SK-N-SH treated with all-trans-retinoic acid at 6 μM for 48 hours (cell line): ENCODE data around the gene CCDC146.

ENCODE experiments used
- ATAC-seq: fragments of 200-7000 bp; cut with Tn5 transposase; 3 replicates; pipeline ENCODE4 v1.9.1; 2020; ENCODE audit warnings: mild to moderate bottlenecking, moderate library complexity
- ARNTL ChIP-seq: fragments of 450-650 bp; formaldehyde crosslinking; IDR thresholded peaks from 2 replicates; pipeline ENCODE4 v1.5.0; 2020; ENCODE audit warnings: low read depth, mild to moderate bottlenecking, moderate library complexity, borderline replicate concordance
- CSDC2 ChIP-seq: fragments of 250-450 bp; sonication (Bioruptor Pico); IDR thresholded peaks from 2 replicates; pipeline ENCODE4 v1.5.0; 2020; ENCODE audit warnings: mild to moderate bottlenecking, moderate library complexity
- ESRRG ChIP-seq: fragments of 250-450 bp; sonication (Bioruptor Pico); IDR thresholded peaks from 2 replicates; pipeline ENCODE4 v1.6.1; 2021; ENCODE audit warnings: mild to moderate bottlenecking
- GLIS3 ChIP-seq: fragments of 250-450 bp; sonication (Bioruptor Pico); IDR thresholded peaks from 2 replicates; pipeline ENCODE4 v1.5.0; 2020; ENCODE audit warnings: mild to moderate bottlenecking, moderate library complexity
- ISL1 ChIP-seq: fragments of 250-450 bp; sonication (Bioruptor Pico); IDR thresholded peaks from 2 replicates; pipeline ENCODE4 v2.1.2; 2022; ENCODE audit warnings: mild to moderate bottlenecking, moderate library complexity
- OSR1 ChIP-seq: fragments of 250-450 bp; sonication (Bioruptor Pico); IDR thresholded peaks from 2 replicates; pipeline ENCODE4 v1.8.0; 2022; ENCODE audit warnings: moderate library complexity, mild to moderate bottlenecking, inconsistent platforms
- PPARA ChIP-seq: fragments of 250-450 bp; sonication (Bioruptor Pico); IDR thresholded peaks from 2 replicates; pipeline ENCODE4 v1.5.0; 2020; ENCODE audit warnings: mild to moderate bottlenecking, borderline replicate concordance
- RARB ChIP-seq: fragments of 250-450 bp; sonication (Bioruptor Pico); IDR thresholded peaks from 2 replicates; pipeline ENCODE4 v1.8.0; 2021; ENCODE audit warnings: mild to moderate bottlenecking, moderate library complexity
- SNAI2 ChIP-seq: fragments of 250-450 bp; sonication (Bioruptor Pico); IDR thresholded peaks from 2 replicates; pipeline ENCODE4 v1.5.0; 2020; ENCODE audit warnings: mild to moderate bottlenecking, moderate library complexity
- TCF4 ChIP-seq: fragments of 250-450 bp; sonication (Bioruptor Pico); IDR thresholded peaks from 2 replicates; pipeline ENCODE4 v1.8.0; 2021; ENCODE audit warnings: mild to moderate bottlenecking, moderate library complexity, borderline replicate concordance
- TOX ChIP-seq: fragments of 250-450 bp; sonication (Bioruptor Pico); IDR thresholded peaks from 2 replicates; pipeline ENCODE4 v1.8.0; 2021; ENCODE audit warnings: mild to moderate bottlenecking, moderate library complexity, borderline replicate concordance
- ZC3H10 ChIP-seq: fragments of 250-450 bp; sonication (Bioruptor Pico); IDR thresholded peaks from 2 replicates; pipeline ENCODE4 v1.5.1; 2021; ENCODE audit warnings: mild to moderate bottlenecking, moderate library complexity
- ZFP3 ChIP-seq: fragments of 250-450 bp; sonication (Bioruptor Pico); IDR thresholded peaks from 2 replicates; pipeline ENCODE4 v1.5.0; 2020; ENCODE audit warnings: mild to moderate bottlenecking, moderate library complexity
- ZFP30 ChIP-seq: fragments of 450-650 bp; formaldehyde crosslinking; IDR thresholded peaks from 2 replicates; pipeline ENCODE4 v1.5.0; 2022; ENCODE audit warnings: mild to moderate bottlenecking, moderate library complexity
- ZNF565 ChIP-seq: fragments of 450-650 bp; formaldehyde crosslinking; conservative IDR thresholded peaks from 2 replicates; pipeline ENCODE4 v1.5.0; 2020; ENCODE audit warnings: low read depth, mild to moderate bottlenecking, moderate library complexity
- ZNF70 ChIP-seq: fragments of 450-650 bp; formaldehyde crosslinking; IDR thresholded peaks from 2 replicates; pipeline ENCODE4 v1.5.0; 2020; ENCODE audit warnings: mild to moderate bottlenecking, moderate library complexity
- TF ChIP-seq, protein P1 (sequence below): fragments of 250-450 bp; sonication (Bioruptor Pico); IDR thresholded peaks from 2 replicates; pipeline ENCODE4 v1.8.0; 2020; ENCODE audit warnings: mild to moderate bottlenecking, moderate library complexity, borderline replicate concordance
- TF ChIP-seq, protein P2 (sequence below): fragments of 250-450 bp; sonication (Bioruptor Pico); IDR thresholded peaks from 2 replicates; pipeline ENCODE4 v1.5.1; 2021; ENCODE audit warnings: mild to moderate bottlenecking, moderate library complexity
- TF ChIP-seq, protein P3 (sequence below): fragments of 250-450 bp; sonication (Bioruptor Pico); IDR thresholded peaks from 2 replicates; pipeline ENCODE4 v1.5.0; 2020; ENCODE audit warnings: mild to moderate bottlenecking, moderate library complexity
- TF ChIP-seq, protein P4 (sequence below): fragments of 250-450 bp; sonication (Bioruptor Pico); IDR thresholded peaks from 2 replicates; pipeline ENCODE4 v1.8.0; 2021; ENCODE audit warnings: low read depth, mild to moderate bottlenecking, moderate library complexity, borderline replicate concordance

CCDC146 gene

DNA sequence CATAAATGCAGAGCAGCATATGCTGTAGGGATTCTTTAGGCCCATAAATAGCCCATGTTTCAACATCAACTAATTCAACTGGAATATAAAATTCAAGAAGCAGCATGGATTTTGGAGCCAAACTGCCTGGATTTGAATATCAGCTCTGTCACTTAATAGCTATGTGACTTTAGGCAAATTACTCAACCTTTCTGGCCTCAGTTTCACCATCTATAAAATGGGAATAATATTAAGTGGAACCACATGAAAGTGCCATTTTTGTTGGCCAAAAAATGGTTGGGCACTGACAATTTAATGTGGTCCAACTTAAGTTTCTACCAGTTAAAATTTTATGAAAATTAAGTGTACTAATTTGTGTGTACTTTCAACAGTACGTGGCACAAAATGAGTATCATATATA, 195.6 kb downstream of the CCDC146 start (continued):
- TF ChIP-seq CSDC2 (CRISPR knock-in tag) (no peak), RARB (no peak)
- TF ChIP-seq, all 23 proteins: peak for 0

DNA sequence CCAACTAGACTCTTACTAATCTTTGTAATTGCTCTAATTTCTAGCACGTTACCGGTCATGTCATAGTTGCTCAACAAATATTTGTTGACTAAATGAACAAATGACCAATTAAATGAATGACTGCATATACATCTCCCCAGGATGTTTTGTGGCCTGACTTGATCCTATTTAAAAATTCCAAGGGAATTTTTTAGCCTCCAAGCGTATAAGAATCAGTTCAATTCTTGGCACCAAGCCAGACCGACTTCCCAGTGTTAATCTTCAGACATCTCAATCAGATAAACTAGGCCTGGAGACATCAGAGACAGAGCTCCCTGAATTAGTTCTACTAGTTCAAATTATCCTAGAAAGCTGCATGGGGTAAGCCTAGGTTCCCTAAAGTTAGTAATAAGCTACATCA, 197.7 kb downstream of the CCDC146 start:
- ATAC-seq, result no peak; the same call in 2 of the 3 replicates
- TF ChIP-seq ARNTL (CRISPR knock-in tag) (no peak), ZC3H10 (CRISPR knock-in tag) (no peak), ZFP3 (CRISPR knock-in tag) (no peak), RARB (no peak), GLIS3 (CRISPR knock-in tag) (no peak), ZFP30 (CRISPR knock-in tag) (no peak), ZNF565 (CRISPR knock-in tag) (no peak), ZNF70 (no peak), SNAI2 (CRISPR knock-in tag) (no peak), ISL1 (CRISPR knock-in tag) (no peak), ESRRG (CRISPR knock-in tag) (no peak), TCF4 (CRISPR knock-in tag) (no peak), TOX (CRISPR knock-in tag) (no peak)
- TF ChIP-seq, protein P1, sequence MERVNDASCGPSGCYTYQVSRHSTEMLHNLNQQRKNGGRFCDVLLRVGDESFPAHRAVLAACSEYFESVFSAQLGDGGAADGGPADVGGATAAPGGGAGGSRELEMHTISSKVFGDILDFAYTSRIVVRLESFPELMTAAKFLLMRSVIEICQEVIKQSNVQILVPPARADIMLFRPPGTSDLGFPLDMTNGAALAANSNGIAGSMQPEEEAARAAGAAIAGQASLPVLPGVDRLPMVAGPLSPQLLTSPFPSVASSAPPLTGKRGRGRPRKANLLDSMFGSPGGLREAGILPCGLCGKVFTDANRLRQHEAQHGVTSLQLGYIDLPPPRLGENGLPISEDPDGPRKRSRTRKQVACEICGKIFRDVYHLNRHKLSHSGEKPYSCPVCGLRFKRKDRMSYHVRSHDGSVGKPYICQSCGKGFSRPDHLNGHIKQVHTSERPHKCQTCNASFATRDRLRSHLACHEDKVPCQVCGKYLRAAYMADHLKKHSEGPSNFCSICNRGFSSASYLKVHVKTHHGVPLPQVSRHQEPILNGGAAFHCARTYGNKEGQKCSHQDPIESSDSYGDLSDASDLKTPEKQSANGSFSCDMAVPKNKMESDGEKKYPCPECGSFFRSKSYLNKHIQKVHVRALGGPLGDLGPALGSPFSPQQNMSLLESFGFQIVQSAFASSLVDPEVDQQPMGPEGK (CRISPR knock-in tag), result no peak
- TF ChIP-seq, protein P2, sequence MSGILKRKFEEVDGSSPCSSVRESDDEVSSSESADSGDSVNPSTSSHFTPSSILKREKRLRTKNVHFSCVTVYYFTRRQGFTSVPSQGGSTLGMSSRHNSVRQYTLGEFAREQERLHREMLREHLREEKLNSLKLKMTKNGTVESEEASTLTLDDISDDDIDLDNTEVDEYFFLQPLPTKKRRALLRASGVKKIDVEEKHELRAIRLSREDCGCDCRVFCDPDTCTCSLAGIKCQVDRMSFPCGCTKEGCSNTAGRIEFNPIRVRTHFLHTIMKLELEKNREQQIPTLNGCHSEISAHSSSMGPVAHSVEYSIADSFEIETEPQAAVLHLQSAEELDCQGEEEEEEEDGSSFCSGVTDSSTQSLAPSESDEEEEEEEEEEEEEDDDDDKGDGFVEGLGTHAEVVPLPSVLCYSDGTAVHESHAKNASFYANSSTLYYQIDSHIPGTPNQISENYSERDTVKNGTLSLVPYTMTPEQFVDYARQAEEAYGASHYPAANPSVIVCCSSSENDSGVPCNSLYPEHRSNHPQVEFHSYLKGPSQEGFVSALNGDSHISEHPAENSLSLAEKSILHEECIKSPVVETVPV (CRISPR knock-in tag), result no peak
- TF ChIP-seq, protein P3, sequence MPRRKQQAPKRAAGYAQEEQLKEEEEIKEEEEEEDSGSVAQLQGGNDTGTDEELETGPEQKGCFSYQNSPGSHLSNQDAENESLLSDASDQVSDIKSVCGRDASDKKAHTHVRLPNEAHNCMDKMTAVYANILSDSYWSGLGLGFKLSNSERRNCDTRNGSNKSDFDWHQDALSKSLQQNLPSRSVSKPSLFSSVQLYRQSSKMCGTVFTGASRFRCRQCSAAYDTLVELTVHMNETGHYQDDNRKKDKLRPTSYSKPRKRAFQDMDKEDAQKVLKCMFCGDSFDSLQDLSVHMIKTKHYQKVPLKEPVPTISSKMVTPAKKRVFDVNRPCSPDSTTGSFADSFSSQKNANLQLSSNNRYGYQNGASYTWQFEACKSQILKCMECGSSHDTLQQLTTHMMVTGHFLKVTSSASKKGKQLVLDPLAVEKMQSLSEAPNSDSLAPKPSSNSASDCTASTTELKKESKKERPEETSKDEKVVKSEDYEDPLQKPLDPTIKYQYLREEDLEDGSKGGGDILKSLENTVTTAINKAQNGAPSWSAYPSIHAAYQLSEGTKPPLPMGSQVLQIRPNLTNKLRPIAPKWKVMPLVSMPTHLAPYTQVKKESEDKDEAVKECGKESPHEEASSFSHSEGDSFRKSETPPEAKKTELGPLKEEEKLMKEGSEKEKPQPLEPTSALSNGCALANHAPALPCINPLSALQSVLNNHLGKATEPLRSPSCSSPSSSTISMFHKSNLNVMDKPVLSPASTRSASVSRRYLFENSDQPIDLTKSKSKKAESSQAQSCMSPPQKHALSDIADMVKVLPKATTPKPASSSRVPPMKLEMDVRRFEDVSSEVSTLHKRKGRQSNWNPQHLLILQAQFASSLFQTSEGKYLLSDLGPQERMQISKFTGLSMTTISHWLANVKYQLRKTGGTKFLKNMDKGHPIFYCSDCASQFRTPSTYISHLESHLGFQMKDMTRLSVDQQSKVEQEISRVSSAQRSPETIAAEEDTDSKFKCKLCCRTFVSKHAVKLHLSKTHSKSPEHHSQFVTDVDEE (CRISPR knock-in tag), result no peak

DNA sequence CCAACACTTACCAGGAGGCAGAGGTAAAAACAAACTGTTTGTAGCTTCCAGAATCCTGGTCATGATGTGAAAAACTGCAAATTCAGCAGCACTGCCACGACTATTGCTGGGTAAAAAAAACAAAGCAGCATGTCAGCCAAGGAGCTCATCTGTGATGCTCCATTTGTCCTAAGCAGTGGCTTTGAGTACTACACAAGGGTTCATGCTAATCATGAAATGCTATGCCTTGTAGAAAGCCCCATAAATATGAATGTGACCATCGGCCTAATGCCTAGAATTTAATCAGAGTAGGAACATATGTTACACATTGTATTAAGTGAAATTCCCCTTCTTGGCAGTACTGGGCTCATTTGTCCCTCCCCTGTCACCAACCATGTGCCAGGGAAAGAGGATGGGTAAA, 198.3 kb downstream of the CCDC146 start:
- TF ChIP-seq ARNTL (CRISPR knock-in tag), result no peak
- TF ChIP-seq OSR1, result no peak
- no peak for TF ChIP-seq PPARA
- TF ChIP-seq, protein P2 (CRISPR knock-in tag), result no peak
- TF ChIP-seq CSDC2 (CRISPR knock-in tag), result no peak
- no peak for TF ChIP-seq ZFP3 (CRISPR knock-in tag)
- no peak for TF ChIP-seq ZC3H10 (CRISPR knock-in tag)
- TF ChIP-seq, protein P3 (CRISPR knock-in tag), result no peak
- TF ChIP-seq ZNF70, result no peak
- no peak for TF ChIP-seq ESRRG (CRISPR knock-in tag)
- no peak for TF ChIP-seq GLIS3 (CRISPR knock-in tag)
- no peak for TF ChIP-seq ZNF565 (CRISPR knock-in tag)
- no peak for TF ChIP-seq TCF4 (CRISPR knock-in tag)
- TF ChIP-seq, protein P4, sequence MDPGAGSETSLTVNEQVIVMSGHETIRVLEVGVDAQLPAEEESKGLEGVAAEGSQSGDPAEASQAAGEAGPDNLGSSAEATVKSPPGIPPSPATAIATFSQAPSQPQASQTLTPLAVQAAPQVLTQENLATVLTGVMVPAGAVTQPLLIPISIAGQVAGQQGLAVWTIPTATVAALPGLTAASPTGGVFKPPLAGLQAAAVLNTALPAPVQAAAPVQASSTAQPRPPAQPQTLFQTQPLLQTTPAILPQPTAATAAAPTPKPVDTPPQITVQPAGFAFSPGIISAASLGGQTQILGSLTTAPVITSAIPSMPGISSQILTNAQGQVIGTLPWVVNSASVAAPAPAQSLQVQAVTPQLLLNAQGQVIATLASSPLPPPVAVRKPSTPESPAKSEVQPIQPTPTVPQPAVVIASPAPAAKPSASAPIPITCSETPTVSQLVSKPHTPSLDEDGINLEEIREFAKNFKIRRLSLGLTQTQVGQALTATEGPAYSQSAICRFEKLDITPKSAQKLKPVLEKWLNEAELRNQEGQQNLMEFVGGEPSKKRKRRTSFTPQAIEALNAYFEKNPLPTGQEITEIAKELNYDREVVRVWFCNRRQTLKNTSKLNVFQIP (CRISPR knock-in tag), result no peak
- no peak for TF ChIP-seq ZFP30 (CRISPR knock-in tag)
- no peak for ATAC-seq
